Activated CD8-positive, alpha-beta memory T cell treated with anti-CD3 and anti-CD28 coated beads, Interleukin-2, amount 50 U/mL, for 4 hours (primary cell): Measurements from ENCODE around the gene ZBTB16.

Experiments used
- DNase-seq: peaks from one replicate; pipeline ENCODE4 v3.0.0-alpha.2; 2020

The ZBTB16 gene

GRCh38 chr11:114250993-114251814, 191.7 kb downstream of the ZBTB16 start:
- no peak for DNase-seq

- no peak for DNase-seq
These were observed 192.4 kb downstream of the ZBTB16 start for GRCh38 chr11:114251815-114252337.

- no peak for DNase-seq
These were observed 193.3 kb downstream of the ZBTB16 start for GRCh38 chr11:114252767-114253166.

- no peak for DNase-seq
These were observed 194.3 kb downstream of the ZBTB16 start for GRCh38 chr11:114253771-114254170.

- DNase-seq: no peak
These were observed 195.1 kb downstream of the ZBTB16 start for GRCh38 chr11:114254571-114255146.

GRCh38 chr11:114255289-114255688, 195.8 kb downstream of the ZBTB16 start:
- DNase-seq: no peak

- no peak for DNase-seq
These were observed 196.9 kb downstream of the ZBTB16 start for GRCh38 chr11:114256176-114256966.

- no peak for DNase-seq
These were observed 197.4 kb downstream of the ZBTB16 start for GRCh38 chr11:114256967-114257286.

- DNase-seq: no peak
These were observed 198.4 kb downstream of the ZBTB16 start for GRCh38 chr11:114257621-114258558.

GRCh38 chr11:114258696-114259095, 199.2 kb downstream of the ZBTB16 start:
- DNase-seq: no peak

- DNase-seq: no peak
These were observed 199.6 kb downstream of the ZBTB16 start for GRCh38 chr11:114259124-114259526.

- no peak for DNase-seq
These were observed 200.1 kb downstream of the ZBTB16 start for GRCh38 chr11:114259551-114259983.

GRCh38 chr11:114260077-114260476, 200.6 kb downstream of the ZBTB16 start:
- DNase-seq: no peak

- DNase-seq: no peak
These were observed 201.0 kb downstream of the ZBTB16 start for GRCh38 chr11:114260483-114260882.

GRCh38 chr11:114261791-114262190, 202.3 kb downstream of the ZBTB16 start:
- DNase-seq: no peak

- DNase-seq: no peak
These were observed 203.4 kb downstream of the ZBTB16 start for GRCh38 chr11:114262681-114263512.

GRCh38 chr11:114263513-114264170, 204.1 kb downstream of the ZBTB16 start:
- no peak for DNase-seq

- no peak for DNase-seq
These were observed 204.9 kb downstream of the ZBTB16 start for GRCh38 chr11:114264381-114264780.

- DNase-seq: no peak
These were observed 205.8 kb downstream of the ZBTB16 start for GRCh38 chr11:114265122-114265878.

- no peak for DNase-seq
These were observed 210.0 kb downstream of the ZBTB16 start for GRCh38 chr11:114269498-114269897.
